GM19043 (cell line): ENCODE measurements around the gene PEF1.

Experiments
- ATAC-seq: cut with Tn5 transposase; IDR thresholded peaks from one replicate; pipeline ENCODE4 v1.9.1; 2021; ENCODE audit warnings: low read depth; ENCODE audit not compliant: unreplicated experiment

PEF1 gene

DNA sequence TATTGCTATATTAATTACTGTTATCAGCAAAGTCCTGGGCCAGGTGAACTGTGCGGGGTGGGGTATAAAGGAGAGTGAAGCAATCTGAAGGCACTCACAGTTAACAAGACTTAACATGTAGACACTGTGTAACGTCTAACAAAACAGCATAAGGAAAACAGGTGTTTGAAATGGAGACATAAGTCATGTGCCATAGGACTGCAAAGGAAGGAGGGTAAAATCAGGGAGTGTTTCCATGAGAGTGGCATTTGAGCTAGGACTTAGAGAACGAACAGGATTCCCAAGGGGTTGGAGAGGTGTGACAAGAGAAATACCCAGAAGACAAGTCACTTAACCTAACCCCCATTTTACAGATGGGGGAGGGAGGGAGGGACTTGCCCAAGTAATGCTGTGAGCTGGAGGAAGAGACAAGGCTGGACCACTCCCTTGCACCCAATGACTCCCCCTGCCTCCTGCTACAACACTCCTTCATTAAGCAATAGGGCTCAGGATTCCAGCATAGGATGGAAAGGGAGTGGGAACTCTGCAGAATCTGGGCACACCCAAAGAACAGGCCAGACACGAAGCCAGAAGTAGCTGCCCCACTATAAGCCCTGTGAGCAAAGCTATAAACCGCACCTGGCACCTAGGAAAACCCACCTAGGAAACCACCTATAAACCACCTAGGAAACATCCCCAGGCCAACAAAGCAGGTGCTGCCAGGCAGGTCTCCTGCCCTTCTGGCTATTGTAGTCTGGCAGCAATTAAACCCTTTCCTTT is 6.6 kb downstream of the PEF1 start:
- ATAC-seq, result no peak

DNA sequence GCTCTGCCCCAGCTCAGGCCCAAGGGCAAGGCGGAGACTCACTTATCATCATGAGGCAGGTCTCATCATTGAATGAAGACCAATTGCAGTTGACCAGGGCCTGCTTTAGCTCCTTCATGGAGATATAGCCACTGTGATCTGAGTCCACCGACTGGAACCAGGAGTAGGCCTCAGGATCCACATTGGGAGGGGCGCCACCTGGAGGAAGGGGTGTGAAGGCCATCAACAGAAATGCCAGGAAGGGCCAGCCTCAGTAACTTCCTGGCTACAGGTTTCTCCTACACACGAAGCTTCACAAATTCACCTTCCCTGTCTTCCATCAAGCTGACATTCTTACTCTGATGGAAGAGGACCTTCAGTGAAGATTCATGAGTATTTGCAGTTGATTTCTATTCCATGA is 11.6 kb downstream of the PEF1 start:
- no peak for ATAC-seq

DNA sequence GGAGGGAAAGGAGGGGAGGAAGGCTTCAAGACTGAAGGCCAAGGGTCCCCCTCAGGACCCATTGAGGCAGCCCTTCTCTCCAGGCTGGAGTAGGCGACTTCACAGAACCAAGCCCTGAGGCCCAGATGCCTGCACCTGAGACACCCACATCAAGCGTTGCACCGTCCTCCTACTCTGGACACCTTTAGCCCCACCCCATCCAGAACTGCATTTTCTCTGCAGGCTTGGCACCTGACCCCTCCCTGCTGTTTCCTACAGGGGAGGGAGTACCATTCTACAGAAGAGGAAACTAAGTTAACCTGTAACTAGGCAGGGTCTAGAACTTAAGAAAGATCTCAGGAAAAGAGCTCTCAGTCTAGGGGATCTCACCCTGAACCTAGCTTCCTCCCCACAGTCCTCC is 12.0 kb downstream of the PEF1 start:
- ATAC-seq, result no peak

DNA sequence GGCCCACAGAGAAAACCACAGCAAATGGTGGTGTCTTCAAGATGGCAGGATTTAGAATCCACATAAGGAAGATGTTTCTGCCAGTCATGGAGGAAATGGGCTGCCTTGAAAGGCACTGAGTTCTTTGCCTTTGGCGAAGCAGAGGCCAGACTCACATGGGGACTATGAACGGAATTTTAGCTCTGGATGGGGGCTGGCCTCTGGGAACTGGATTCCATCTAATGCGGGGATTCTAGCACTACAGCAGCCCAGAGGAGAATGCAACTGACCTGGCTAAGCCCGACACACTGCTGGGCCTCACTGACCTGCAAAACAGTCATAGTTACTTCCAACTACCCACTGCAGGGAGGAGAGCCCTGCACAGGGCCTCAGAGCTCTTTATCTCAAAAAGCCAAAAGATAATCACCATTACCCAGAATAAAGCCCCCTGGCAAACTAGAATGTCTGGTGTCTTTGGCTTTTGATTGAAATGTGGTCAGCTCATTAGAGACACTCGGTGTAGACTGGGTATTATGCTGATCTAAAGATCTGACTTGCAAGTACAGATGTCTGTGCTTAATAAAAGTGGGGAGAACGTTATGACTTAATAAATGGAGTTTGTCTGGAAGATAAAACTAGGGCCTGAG is 15.6 kb downstream of the PEF1 start:
- no peak for ATAC-seq

DNA sequence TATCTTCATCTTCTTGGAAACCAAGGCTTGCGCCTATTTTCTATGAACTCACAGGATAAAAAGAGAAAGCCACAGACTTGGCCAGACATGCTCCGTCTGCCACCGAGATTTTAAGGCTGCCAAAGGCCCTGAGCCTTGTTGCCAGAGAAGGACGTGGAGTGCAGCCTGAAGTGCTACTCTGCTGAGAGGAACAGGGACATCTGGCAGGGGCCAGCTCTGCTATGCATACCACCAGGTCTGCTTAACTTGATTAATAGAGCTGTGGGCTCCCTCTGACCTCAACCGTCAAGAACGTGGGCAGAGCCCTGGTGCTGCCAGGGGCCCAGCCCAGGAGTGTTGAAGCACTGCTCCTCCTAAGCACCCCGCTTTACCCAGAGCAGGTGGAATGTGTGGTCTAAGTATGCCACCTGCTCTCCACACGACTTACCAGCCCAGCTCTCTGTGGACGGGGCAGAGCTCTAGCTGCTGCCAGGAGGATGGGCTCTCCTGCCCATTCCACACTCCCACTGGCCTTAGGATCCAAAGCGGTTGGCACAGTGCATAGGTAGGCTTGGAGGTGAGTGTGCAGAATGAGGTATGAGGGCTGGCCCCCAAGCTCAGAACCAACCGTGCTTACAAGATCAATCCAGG is 16.6 kb downstream of the PEF1 start:
- ATAC-seq, result no peak

DNA sequence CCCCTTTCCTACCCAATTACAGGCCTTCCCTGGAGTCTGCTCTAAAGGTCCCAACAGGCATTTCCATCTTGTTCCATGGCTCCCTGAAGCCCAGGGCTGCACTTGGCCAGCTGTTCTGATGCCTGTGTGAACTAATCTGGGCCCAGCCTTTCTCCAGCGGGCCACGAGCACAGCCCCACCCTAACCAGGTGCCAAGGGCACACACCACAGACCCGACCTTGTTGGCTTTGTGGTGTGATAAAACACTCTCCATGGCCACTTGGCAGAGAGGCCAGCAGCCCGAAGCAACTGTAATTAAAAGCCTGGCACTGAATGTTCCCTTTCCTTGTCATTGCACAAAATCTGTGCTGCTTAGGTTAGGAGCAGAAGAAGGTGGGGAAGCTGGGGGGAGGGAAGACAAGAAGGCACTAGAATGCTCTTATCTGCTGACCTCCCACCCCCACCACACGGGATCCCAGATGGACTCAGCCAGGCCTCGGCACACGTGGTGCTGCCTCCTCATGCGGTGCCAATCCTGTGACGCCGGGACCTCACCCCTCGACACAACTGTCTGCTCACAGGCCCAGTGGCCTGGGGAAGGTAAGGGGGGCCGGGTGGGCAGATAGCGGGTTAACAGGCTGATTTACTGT is 17.3 kb downstream of the PEF1 start:
- ATAC-seq, result no peak

DNA sequence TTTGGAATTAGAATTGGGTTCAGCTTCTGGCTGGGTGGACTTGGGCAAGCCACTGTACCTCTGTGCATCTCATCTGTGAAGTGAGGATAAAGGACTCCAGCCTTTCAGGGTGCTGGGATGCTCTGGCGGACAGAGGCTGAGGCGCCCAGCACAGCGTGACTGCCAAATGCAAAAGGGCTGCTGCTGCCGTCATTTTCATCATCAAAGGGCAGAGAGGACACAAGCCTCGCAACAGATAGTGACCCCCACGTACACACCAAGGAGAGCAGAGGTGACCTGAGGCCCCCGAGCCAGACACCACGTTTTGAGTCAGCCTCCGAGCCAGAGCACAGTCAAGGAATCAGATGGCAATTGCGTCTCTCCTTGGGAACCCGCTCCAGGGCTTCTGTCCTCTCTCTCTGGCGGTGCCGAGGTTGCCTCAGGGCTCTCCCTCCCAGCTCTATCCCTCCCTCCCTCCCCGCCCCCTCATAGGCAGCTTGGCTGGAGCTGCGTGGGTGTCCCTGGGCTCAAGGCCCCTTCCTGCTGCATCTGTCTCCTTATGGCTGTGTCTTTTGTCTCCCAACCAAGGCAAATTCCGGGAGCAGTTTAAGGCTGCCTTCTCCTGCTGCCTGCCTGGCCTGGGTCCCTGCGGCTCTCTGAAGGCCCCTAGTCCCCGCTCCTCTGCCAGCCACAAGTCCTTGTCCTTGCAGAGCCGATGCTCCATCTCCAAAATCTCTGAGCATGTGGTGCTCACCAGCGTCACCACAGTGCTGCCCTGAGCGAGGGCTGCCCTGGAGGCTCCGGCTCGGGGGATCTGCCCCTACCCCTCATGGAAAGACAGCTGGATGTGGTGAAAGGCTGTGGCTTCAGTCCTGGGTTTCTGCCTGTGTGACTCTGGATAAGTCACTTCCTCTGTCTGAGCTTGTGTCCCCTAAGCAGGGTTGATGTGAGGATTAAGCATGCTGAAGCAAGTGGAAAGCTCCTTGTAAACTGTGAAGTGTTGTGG is 18.2 kb downstream of the PEF1 start:
- no peak for ATAC-seq

DNA sequence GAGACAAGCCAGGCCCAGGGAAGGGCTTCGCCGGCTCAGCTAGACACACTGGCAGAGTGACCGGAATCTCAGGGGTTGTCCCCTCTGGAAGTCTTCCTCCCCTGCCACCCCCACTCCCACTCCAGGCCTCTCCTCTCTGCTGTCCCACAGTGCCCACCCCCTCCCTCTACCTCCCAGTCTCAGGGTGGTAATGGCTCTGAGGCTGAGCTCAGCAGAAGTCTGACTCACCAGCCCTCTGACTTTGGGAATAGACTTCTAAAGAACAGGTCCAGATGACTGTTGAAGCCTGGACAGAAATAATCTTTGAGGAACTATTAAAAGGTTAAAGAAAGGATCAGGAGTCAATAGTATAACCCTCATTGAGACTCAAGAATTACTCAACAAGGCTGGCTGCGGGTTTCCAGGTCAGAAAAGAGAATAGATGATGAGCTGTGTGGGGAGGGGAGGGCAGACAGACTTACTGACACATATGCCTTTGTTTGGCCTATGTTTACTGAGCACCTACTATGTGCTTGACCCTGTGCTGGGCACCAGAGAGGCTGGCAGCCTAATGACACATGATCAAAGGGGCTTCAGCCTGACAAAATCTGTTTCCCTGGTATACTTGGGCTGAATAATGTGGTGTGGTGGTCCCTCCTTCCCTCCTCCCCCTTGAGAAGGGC is 19.0 kb downstream of the PEF1 start:
- ATAC-seq, result no peak

DNA sequence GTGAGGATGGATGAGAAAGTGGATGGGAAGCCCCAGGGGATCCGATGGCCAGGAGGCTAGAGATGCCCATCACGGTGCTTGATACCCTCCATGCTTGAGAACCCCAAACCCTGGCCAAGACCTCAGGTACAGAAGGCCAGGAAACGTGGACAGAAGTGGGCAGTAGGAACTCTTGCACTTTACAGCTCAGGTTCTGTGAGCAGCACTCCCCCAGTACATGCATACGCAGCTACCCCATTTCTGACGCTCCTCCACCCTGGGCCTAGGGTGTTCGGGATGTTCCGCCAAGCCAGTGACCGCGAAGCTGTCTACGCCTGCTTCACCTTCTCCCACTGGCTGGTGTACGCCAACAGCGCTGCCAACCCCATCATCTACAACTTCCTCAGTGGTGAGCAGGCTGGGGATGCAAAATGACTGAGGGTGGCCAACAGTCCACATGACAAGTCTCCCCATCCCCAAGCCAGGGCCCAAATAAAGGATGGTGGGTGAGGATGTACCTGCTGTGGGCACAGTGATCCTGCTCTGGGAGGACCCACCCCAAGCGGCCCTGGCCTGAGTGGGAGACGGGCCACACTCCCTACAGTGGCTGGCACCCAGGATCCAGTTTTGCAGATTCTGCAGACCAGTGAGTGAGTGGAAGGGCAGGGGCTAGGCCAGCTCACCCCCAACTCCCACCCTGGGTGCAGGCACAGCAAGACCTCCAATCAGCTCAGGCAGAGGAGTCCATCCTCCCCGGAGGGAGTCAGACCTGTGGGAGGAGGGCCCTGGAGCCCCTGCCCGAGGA is 19.8 kb downstream of the PEF1 start:
- ATAC-seq, result no peak

DNA sequence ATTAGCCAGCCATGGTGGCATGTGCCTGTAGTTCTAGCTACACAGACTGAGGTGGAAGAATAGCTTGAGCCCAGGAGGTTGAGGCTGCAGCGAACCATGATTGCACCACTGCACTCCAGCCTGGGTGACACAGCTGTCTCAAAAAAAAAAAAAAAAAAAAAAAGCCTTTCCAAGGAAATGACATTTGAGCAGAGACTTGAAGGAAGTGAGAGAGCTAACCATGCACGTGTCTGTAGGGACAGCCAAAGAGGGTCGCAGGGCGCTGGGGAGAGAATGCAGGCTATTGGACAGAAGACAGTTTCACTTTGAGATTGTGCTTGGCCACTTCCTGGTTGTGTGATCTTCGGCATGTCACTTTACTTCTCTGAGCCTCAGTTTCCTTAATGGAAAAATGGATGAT is 20.4 kb downstream of the PEF1 start:
- ATAC-seq, result no peak

DNA sequence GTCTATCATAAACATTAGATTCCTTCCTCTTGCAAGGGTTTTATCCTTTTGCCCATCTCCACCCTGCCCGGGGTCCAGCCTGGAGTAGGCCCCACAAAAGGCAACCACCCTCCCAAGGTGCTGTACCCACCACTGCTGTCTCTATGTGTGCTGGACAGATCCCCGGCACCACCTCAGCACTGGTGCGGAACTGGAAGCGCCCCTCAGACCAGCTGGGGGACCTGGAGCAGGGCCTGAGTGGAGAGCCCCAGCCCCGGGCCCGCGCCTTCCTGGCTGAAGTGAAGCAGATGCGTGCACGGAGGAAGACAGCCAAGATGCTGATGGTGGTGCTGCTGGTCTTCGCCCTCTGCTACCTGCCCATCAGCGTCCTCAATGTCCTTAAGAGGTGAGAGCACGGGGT is 21.3 kb downstream of the PEF1 start:
- no peak for ATAC-seq

DNA sequence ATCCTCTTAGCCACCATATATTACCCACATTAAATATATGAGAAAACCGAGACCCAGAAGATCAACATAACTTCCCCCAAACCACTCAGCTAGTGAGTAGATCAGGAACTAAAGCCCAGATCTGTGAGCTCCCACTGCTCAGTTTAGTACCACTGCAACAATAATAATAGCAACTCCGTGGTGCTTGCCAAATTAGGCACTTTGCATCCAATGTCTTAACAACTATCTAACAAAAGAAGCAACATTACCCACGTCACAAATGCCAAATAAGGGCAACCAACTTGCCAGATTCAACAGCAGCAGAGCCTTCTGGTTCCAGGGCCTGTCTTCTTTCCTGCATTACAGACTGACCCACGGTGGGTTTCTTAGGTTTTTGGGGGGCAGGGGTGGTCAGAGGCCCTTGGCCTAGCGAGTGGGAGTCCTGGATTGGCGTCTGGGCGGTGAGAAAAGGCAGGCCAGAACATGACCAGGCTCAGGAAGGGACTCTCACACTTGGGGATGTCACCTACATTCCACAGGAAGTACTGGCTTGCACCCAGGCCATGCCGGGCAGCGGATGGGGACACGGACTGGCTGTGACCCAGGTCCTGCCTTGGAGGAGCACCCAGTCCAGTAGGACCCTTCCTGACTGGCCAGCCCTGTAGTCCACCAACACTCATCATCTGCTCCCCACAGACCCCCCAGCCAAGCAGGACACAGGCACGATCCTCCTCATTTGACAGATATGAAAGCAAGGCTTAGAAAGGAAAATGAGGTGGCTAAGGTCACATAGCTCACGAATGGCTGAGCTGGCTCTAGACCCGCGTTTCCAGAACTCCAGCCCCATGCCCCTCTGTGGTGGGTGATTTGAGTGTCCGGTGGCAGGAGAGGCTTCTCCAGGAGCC is 22.6 kb downstream of the PEF1 start:
- ATAC-seq, result no peak

DNA sequence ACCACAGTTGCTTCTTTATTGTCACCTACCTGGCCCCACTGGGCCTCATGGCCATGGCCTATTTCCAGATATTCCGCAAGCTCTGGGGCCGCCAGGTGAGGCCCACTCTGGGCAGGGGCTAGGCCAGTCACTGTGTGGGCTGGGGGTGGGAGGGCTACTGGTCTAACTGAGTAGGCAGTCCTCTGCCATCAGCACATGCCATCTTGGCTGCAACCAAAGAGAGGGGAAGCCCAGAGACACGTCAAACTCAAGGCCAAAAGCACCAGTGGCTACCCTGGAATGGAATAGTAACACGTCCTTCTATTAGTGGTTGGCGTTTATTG is 23.2 kb downstream of the PEF1 start:
- no peak for ATAC-seq

DNA sequence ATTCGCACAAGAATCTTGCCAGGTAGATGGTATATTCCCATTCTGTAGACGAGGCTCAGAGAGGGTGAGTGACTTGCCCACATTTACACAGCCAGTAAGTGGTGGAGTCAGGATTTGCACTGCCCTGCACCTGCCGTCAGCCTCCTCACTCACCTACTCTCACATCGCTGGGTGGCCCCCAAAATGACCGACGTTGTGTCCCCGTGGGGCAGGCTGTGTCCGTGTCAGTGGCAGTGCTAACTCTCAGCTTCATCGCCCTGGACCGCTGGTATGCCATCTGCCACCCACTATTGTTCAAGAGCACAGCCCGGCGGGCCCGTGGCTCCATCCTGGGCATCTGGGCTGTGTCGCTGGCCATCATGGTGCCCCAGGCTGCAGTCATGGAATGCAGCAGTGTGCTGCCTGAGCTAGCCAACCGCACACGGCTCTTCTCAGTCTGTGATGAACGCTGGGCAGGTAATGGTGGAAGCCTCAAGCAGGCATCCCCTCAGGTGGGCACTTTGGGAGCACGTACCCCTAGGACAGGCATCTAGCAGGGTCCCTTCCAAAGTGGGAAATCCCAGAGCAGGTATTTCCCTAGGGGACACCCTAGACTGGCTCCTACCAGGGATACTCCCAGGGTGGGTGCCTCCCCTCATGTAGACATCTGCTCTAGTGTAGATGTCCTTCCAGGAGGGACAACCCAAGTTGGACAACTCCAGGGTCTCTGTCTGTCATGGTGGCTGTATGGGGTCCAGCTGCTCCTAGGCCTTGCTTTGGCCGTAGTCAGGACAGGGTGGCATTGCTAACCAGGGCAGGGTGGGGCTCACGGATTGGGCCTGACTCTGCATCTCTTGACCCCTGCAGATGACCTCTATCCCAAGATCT is 23.8 kb downstream of the PEF1 start:
- no peak for ATAC-seq

DNA sequence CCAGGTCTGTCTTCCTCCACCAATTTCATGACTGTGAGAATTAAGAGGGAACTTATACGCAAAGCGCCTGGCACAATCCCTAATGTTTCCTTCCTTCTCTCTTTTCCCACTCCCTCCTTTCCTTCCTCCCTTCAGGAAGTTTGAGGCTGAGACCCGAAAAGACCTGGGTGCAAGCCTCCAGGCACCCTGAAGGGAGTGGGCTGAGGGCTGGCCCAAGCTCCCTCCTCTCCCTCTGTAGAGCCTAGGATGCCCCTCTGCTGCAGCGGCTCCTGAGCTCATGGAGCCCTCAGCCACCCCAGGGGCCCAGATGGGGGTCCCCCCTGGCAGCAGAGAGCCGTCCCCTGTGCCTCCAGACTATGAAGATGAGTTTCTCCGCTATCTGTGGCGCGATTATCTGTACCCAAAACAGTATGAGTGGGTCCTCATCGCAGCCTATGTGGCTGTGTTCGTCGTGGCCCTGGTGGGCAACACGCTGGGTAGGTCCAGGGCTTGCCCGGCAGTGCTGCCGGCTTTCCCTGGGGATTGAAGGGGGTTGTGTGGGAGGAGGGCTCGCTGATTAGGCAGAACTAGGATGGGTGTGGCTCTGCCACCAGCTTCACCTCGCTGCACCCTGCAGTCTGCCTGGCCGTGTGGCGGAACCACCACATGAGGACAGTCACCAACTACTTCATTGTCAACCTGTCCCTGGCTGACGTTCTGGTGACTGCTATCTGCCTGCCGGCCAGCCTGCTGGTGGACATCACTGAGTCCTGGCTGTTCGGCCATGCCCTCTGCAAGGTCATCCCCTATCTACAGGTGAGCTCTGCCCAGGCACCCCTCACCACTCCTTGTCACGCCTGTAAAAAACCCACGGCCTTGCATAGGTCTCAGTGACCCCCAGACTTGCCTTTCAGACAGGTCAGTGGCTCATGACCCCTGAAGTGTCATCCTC is 25.5 kb downstream of the PEF1 start:
- no peak for ATAC-seq
